DMS153 treated with DMSO at 0.1 percent for 48 hours (cell line): ENCODE measurements around the gene OST4.

Source experiments
- DNase-seq: peaks from one replicate; lab custom pipeline; 2025; ENCODE audit not compliant: unreplicated experiment; lab: John Stamatoyannopoulos, UW

OST4 gene

DNA sequence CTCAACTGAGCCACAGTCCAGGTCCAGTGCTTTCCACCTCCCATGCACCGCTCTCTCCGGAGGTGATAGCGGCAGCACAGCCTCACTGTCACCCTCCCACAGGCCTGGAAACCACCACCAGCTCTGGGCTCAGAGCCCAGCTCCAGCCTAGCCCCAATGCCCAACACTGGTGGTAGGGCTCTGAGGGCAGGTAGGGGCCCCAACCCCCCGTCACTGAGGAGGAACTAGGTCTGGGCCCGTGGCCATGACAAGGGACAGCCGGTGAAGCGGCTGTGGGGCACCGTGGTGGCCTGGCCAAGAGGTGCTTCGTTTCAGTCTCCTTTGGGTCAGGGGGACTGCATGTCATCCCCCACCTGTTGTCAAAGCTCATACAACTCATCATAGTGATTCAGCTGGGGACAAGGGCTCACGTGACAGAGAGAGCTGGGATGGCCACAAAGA lies 44.2 kb downstream of the OST4 start:
- no peak for DNase-seq

DNA sequence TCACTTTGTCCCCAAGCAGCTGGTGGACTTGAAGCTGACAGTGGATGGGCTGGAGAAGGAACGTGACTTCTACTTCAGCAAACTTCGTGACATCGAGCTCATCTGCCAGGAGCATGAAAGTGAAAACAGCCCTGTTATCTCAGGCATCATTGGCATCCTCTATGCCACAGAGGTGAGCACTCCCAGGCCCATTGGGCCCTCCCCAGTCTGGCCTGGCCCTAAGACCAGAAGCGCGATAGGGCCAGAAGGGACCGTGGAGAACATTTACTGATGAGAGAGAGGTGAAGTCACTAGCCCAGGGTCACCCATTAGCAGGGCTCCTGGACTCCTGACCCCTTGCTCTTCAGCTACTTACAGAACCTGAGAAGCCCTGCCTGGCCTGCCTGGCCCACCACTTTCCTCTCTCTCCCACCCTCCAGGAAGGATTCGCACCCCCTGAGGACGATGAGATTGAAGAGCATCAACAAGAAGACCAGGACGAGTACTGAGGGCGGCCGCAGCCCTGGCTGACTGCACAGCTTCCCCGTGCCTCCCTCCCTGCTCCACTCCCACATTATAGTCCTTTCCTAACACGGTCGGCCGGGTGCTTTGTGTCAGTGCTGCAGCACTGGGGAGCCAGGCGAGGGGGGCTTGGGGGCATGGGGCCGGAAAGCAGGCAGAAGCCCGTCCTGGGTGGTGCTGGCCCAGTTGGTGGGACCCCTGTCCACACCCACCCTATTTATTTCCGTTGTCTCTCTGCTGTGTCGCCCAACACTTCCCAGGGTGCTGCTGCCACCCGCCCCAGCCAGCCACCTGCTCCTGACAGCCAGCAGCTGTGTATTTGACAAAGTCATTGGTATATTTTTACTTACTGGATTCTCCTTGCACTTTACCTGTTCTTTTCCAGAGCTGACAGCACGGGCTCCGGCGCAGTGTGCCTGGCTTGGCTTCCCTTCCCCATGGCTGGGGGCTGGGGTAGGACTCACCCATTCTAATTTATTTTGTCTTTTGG lies 45.3 kb downstream of the OST4 start:
- no peak for DNase-seq

DNA sequence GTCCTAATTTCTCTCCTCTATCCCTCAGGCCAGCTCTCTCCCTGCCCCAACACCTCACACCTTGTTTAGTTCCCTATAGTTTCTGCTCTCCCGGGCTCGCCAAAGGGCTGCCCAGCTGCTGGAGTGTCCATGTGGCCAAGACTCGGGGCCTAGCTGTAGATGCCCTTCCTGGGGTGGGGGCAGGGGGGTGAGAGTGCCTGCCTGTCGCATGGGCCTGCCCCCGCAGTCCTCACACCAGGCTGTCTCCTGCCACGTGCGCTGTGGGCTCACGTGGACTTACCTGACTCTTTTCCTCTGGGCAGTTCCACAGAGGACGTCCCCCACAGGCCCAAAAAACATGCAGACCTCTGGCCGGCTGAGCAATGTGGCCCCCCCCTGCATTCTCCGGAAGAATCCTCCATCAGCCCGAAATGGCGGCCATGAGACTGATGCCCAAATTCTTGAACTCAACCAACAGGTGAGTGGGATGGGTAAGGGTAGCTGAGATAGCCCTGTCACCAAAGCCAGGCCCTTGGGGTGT lies 46.1 kb downstream of the OST4 start:
- DNase-seq, result no peak

DNA sequence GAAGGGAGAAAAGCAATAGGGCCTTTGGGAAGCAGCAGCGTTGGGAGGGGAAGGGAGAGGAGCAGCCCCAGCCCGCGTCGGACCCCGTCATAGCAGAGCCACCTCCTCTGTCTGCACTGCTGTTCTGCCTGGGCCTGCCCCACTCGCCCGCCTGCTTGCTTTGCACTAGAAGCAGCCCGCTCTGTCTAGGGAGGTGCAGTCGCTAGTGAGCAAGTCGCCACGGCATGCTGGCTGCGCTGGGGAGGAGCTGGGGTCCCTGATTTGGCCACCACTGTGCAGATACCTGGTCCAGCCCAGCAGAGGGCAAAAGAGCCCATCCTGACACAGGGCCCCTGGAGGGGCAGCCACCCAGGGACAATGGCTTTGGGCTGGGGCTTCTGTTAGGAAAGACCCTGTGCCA lies 46.6 kb downstream of the OST4 start:
- no peak for DNase-seq

DNA sequence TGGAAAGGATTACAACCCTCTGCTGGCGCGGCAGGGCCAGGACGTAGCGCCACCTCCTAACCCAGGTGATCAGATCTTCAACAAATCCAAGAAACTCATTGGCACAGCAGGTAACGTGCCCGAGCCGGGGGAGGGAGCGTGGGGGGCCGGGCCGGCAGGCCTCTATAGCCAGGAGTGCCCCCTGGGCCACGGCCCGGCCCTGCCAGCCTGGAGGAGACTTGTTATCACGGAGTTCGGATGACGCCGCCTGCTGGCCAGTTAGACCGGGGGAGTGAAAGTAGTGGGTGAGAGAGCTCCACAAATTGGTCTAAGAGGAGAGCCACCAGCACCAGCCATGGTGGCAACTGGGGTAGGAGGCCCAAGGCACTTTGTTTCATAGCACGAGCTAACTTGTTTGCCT lies 47.3 kb downstream of the OST4 start:
- DNase-seq, result no peak

DNA sequence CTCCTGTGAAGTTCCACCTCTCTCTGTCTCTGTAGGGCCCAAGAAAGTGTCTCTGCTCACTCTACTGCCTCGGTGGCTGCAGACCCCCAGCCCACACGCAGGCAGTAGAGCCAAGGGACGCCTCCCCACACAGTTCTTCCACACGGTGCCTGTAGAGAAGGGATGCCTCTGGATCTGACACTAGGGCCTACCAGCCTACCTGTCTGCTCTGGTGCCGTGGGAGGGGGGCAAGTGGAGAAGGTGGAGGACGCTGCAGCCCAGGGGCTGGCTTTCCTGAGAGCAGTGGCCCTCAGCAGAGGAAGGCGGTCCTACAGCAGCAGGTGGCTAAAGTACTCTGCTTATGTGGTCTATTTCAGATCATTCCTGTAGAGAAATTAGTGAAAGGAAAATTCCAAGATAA lies 47.7 kb downstream of the OST4 start:
- DNase-seq, result no peak

DNA sequence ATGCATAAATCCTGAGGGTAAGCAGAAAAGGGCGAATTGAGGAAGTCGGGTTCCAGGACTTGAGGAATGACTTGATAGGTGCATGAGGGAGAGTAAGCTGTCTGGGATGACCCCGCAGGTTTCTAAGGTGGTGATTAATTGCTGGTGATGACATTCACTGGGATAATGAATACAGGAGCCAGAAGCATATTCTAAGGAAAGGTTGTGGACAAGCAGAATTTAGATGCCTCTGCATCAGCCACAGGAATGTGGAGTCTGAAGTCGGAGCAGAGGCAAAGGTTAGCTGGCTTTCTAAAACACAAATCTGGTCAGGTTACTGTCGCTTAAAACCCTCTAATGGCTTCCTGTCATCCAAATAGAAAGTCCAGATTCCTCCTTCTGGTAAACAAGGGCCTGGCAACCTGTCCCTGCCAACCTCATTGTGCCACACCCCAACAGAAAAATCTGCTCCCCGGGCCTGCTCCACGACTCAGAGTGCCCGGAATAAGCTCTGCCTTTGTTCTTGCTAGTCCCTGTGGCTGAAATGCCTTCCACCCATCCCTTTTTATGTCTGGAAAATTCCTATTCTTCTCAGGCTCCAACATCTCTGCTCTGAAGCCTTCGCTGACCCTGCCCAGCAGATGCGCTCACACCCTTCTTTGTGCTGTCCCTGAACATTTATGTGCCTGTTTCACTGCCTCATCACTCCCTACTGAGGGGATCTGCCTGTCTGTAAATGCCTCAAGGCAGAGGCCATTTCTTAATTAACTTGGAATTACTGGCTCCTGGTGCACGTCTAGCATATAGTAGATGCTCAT lies 50.0 kb downstream of the OST4 start:
- no peak for DNase-seq
